ENCODE results near the gene CDYL2. TPM values are rescaled to one million over a fixed set of nuclear protein-coding genes. Genes with fewer than 3 reads are reported as not detected.

Gene CDYL2
- total and polyA plus RNA-seq, 8 donors = 0.60 to 7.3 (median 1.7) TPM

GRCh38 chr16:80784951-80785350 lies 19.4 kb downstream of the CDYL2 start:
- no peaks in the 10 kb centered on the region for H3K4me1 ChIP-seq
- 91 to 97% (median 92%) methylated on average over 3 of the region's 3 CpGs for WGBS, 5 donors
- intact Hi-C loops (cut with DNase I; ENCODE audit: low total_unique reads) = no loop called here
- H3K36me3 ChIP-seq = no peaks in the 10 kb centered on the region
- no peak for TF ChIP-seq CTCF (IDR thresholded peaks at IDR 0.05)
- TF ChIP-seq POLR2A (IDR thresholded peaks at IDR 0.05) = no peak
- no peak for TF ChIP-seq EP300 (IDR thresholded peaks at IDR 0.05)
- no peak for TF ChIP-seq POLR2AphosphoS5 (IDR thresholded peaks at IDR 0.05)
- H3K27ac ChIP-seq = no peak overlapping the region
- H3K27me3 ChIP-seq = no peaks in the 10 kb centered on the region
- DNase-seq = no peak
- H3K9me3 ChIP-seq = peaks cover 0 to 41% (median 10%) of the 10 kb centered on the region in 4 donors
- no peak overlapping the region for H3K4me3 ChIP-seq

GRCh38 chr16:80778703-80779102 lies 25.7 kb downstream of the CDYL2 start:
- 66 to 80% (median 66%) methylated on average over 2 of the region's 2 CpGs for WGBS, 5 donors

GRCh38 chr16:80776856-80777255 lies 27.5 kb downstream of the CDYL2 start:
- no peaks in the 10 kb centered on the region for H3K27me3 ChIP-seq
- DNase-seq = no peak
- WGBS, 5 donors = 87 to 92% (median 91%) methylated on average over 19 of the region's 19 CpGs
- no peak overlapping the region for H3K4me3 ChIP-seq
- intact Hi-C loops (cut with DNase I; ENCODE audit: low total_unique reads) = no loop called here
- no peak for TF ChIP-seq EP300 (IDR thresholded peaks at IDR 0.05)
- no peak for TF ChIP-seq POLR2AphosphoS5 (IDR thresholded peaks at IDR 0.05)
- no peak for TF ChIP-seq POLR2A (IDR thresholded peaks at IDR 0.05)
- no peak for TF ChIP-seq CTCF (IDR thresholded peaks at IDR 0.05)
- H3K4me1 ChIP-seq = no peaks in the 10 kb centered on the region
- no peak overlapping the region for H3K27ac ChIP-seq
- H3K9me3 ChIP-seq = peaks cover 0 to 12% (median 7%) of the 10 kb centered on the region in 4 donors
- no peaks in the 10 kb centered on the region for H3K36me3 ChIP-seq

More at GRCh38 chr16:80778703-80779102, 25.7 kb downstream of the CDYL2 start:
- intact Hi-C loops (cut with DNase I; ENCODE audit: low total_unique reads) = no loop called here
- DNase-seq = no peak
- Histone ChIP-seq H3K27me3 (no peaks in the 10 kb centered on the region), H3K9me3 (peaks cover 0 to 24% (median 8%) of the 10 kb centered on the region in 4 donors), H3K4me3 (no peak overlapping the region), H3K36me3 (no peaks in the 10 kb centered on the region), H3K4me1 (no peaks in the 10 kb centered on the region), H3K27ac (no peak overlapping the region)
- TF ChIP-seq POLR2A (IDR thresholded peaks at IDR 0.05) = no peak
- TF ChIP-seq CTCF (IDR thresholded peaks at IDR 0.05) = no peak
- no peak for TF ChIP-seq EP300 (IDR thresholded peaks at IDR 0.05)
- no peak for TF ChIP-seq POLR2AphosphoS5 (IDR thresholded peaks at IDR 0.05)

GRCh38 chr16:80775450-80775849 lies 28.9 kb downstream of the CDYL2 start:
- 88 to 93% (median 91%) methylated on average over 1 of the region's 1 CpG for whole genome bisulfite sequencing, 5 donors
- Histone ChIP-seq H3K4me1 (no peaks in the 10 kb centered on the region), H3K27me3 (no peaks in the 10 kb centered on the region), H3K4me3 (no peak overlapping the region), H3K36me3 (no peaks in the 10 kb centered on the region), H3K9me3 (peaks cover 0 to 16% (median 13%) of the 10 kb centered on the region in 4 donors), H3K27ac (no peak overlapping the region)
- TF ChIP-seq POLR2AphosphoS5 (IDR thresholded peaks at IDR 0.05) (no peak), CTCF (IDR thresholded peaks at IDR 0.05) (no peak), POLR2A (IDR thresholded peaks at IDR 0.05) (no peak), EP300 (IDR thresholded peaks at IDR 0.05) (no peak)
- intact Hi-C loops (cut with DNase I; ENCODE audit: low total_unique reads) = no loop called here
- no peak for DNase-seq

All from stomach (tissue), 9 donors.